Measurements from ENCODE around the gene GPBP1L1.
A peak's percentile ranks its signal among the peaks of the same experiment; 100 is the strongest.

GPBP1L1 gene

GRCh38 chr1:45656573-45657226 is 29.6 kb downstream of the GPBP1L1 start:
- Histone ChIP-seq H3K36me3 (ENCODE audit: control insufficient read depth, insufficient read depth, low read length) (peaks cover 46% of the 10 kb centered on the region), H3K27me3 (ENCODE audit: control insufficient read depth, insufficient read depth, low read length) (no peaks in the 10 kb centered on the region), H3K4me3 (ENCODE audit: low read depth, low read length) (no peak overlapping the region), H3K9ac (ENCODE audit: low read depth, low read length) (no peak overlapping the region), H3K4me1 (ENCODE audit: control insufficient read depth, insufficient read depth, low read length) (no peaks in the 10 kb centered on the region), H3K9me3 (ENCODE audit: control insufficient read depth, insufficient read depth, low read length) (no peaks in the 10 kb centered on the region)

DNA sequence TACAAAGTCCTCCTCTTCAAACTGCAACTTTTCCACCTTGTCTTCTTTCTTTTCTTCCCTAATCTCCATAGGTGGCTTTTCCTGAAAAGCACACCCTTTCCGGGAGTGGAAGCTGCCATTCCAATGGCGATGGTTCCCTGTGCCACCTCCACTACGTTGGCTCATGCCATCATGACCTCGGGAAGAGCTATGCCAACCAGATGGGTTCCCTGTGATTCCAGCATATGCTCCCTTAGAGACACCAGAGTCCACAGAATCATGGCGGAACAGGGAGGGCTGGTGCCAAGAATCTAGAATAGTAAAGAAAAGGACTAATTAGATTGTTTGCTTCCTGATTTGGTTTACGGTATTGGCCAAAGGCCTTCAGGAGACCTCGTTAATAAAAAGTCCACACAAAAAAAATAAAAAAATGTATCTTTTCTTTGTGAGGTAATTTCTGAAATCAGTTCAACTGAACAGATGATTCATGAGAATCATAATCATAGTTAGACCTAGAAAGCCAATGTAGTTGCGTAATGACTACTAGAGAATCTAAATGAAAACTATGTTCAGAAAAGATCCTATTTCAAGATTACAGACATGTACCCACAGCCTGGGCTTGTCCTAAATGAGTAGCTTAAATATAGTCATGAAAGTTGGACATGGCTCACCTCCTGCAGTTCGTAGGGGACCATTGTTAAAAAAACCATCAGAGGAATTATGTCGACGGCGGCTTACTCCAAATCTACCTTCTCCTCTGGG is 31.6 kb downstream of the GPBP1L1 start:
- no peaks in the 10 kb centered on the region for H3K9me3 ChIP-seq (ENCODE audit: control insufficient read depth, insufficient read depth, low read length)
- H3K4me1 ChIP-seq (ENCODE audit: control insufficient read depth, insufficient read depth, low read length): no peaks in the 10 kb centered on the region
- no peak overlapping the region for H3K4me3 ChIP-seq (ENCODE audit: low read depth, low read length)
- H3K9ac ChIP-seq (ENCODE audit: low read depth, low read length): no peak overlapping the region
- no peaks in the 10 kb centered on the region for H3K27me3 ChIP-seq (ENCODE audit: control insufficient read depth, insufficient read depth, low read length)
- peaks cover 47% of the 10 kb centered on the region for H3K36me3 ChIP-seq (ENCODE audit: control insufficient read depth, insufficient read depth, low read length)

DNA sequence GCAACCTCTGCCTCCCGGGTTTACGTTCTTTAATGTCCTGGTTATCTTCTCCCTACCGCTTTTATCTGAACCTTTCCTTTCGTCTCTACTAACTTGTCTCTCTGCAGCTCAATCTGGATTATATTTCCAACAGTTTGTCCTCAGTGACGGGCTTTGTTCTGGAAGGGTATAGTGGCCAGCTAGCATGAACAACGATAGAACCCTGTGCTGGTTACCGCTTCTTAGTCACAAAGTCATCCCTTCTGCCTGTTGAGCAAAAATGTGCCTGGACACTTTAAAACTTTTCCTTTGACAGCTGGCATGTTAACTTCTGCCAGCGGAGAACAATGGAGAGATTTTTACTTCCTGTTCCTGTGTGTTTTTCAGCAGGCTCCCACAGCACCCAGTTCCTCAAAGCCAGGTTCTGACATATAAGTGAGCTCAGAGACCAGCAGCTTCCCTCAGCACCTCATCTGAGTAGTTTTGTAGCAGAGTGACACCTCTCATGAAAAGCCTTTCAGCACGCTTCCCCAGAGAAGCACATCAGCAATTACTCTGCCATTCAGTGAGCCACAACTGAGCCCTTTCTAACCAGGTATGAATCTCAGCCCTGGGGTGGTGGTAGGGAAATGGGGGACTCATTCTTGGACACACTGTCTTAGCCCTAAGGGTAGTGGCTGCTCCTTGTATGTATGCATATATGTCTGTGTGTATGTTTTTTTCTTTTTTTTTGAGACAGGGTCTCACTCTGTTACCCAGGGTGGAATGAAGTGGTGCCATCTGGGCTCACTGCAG is 38.9 kb downstream of the GPBP1L1 start:
- H3K36me3 ChIP-seq (ENCODE audit: control insufficient read depth, insufficient read depth, low read length): peaks cover 10% of the 10 kb centered on the region
- H3K9me3 ChIP-seq (ENCODE audit: control insufficient read depth, insufficient read depth, low read length): no peaks in the 10 kb centered on the region
- no peak overlapping the region for H3K9ac ChIP-seq (ENCODE audit: low read depth, low read length)
- no peak overlapping the region for H3K4me3 ChIP-seq (ENCODE audit: low read depth, low read length)
- H3K4me1 ChIP-seq (ENCODE audit: control insufficient read depth, insufficient read depth, low read length): no peaks in the 10 kb centered on the region
- no peaks in the 10 kb centered on the region for H3K27me3 ChIP-seq (ENCODE audit: control insufficient read depth, insufficient read depth, low read length)

DNA sequence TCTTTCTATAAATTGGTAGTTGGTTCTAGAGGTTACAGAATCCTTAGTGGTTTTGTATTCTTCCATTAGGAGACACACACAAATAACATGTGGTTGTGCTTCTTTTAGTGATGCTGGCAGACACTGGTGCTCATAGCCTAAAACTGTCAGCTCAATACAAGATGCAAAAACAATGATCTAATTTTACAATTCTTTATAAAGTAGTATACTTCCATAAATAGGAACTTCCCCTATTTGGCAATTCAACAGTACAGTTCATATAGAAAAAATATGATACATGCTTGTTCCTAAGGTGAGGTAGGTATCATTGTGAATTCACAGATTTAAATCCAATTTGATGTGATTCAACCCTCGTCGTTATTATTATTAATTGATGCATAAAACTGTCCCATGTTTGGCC is 41.7 kb downstream of the GPBP1L1 start:
- H3K4me1 ChIP-seq (ENCODE audit: control insufficient read depth, insufficient read depth, low read length): no peaks in the 10 kb centered on the region
- H3K4me3 ChIP-seq (ENCODE audit: low read depth, low read length): no peak overlapping the region
- no peaks in the 10 kb centered on the region for H3K27me3 ChIP-seq (ENCODE audit: control insufficient read depth, insufficient read depth, low read length)
- no peak overlapping the region for H3K9ac ChIP-seq (ENCODE audit: low read depth, low read length)
- peaks cover 14% of the 10 kb centered on the region for H3K36me3 ChIP-seq (ENCODE audit: control insufficient read depth, insufficient read depth, low read length)
- no peaks in the 10 kb centered on the region for H3K9me3 ChIP-seq (ENCODE audit: control insufficient read depth, insufficient read depth, low read length)

GRCh38 chr1:45643978-45644377 is 42.4 kb downstream of the GPBP1L1 start:
- Histone ChIP-seq H3K4me3 (ENCODE audit: low read depth, low read length) (no peak overlapping the region), H3K9ac (ENCODE audit: low read depth, low read length) (no peak overlapping the region), H3K4me1 (ENCODE audit: control insufficient read depth, insufficient read depth, low read length) (no peaks in the 10 kb centered on the region), H3K9me3 (ENCODE audit: control insufficient read depth, insufficient read depth, low read length) (no peaks in the 10 kb centered on the region), H3K27me3 (ENCODE audit: control insufficient read depth, insufficient read depth, low read length) (no peaks in the 10 kb centered on the region), H3K36me3 (ENCODE audit: control insufficient read depth, insufficient read depth, low read length) (peaks cover 18% of the 10 kb centered on the region)

DNA sequence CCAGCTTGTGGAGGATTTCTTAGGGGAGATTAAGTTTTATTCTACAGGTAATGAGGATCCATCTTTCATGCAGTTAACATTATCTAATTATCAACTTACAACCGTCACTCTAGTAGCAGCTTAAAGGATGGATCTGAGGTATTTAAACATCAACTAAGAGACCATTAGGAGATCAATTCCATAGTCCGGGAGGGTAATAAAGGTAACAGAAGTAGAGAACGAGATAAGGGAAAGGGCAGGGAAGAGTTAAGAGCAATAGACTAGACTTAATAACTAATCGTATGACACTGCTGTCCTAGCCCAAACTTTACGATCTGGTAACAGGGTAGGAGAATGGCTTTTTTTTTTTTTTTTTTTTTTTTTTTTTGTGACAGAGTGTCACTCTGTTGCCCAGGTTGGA is 43.0 kb downstream of the GPBP1L1 start:
- no peak overlapping the region for H3K9ac ChIP-seq (ENCODE audit: low read depth, low read length)
- H3K9me3 ChIP-seq (ENCODE audit: control insufficient read depth, insufficient read depth, low read length): no peaks in the 10 kb centered on the region
- H3K27me3 ChIP-seq (ENCODE audit: control insufficient read depth, insufficient read depth, low read length): no peaks in the 10 kb centered on the region
- H3K4me3 ChIP-seq (ENCODE audit: low read depth, low read length): no peak overlapping the region
- H3K4me1 ChIP-seq (ENCODE audit: control insufficient read depth, insufficient read depth, low read length): no peaks in the 10 kb centered on the region
- peaks cover 18% of the 10 kb centered on the region for H3K36me3 ChIP-seq (ENCODE audit: control insufficient read depth, insufficient read depth, low read length)

GRCh38 chr1:45640293-45640692 is 46.0 kb downstream of the GPBP1L1 start:
- Histone ChIP-seq H3K4me1 (ENCODE audit: control insufficient read depth, insufficient read depth, low read length) (no peaks in the 10 kb centered on the region), H3K36me3 (ENCODE audit: control insufficient read depth, insufficient read depth, low read length) (peaks cover 24% of the 10 kb centered on the region), H3K9me3 (ENCODE audit: control insufficient read depth, insufficient read depth, low read length) (no peaks in the 10 kb centered on the region), H3K4me3 (ENCODE audit: low read depth, low read length) (no peak overlapping the region), H3K27me3 (ENCODE audit: control insufficient read depth, insufficient read depth, low read length) (no peaks in the 10 kb centered on the region), H3K9ac (ENCODE audit: low read depth, low read length) (no peak overlapping the region)

DNA sequence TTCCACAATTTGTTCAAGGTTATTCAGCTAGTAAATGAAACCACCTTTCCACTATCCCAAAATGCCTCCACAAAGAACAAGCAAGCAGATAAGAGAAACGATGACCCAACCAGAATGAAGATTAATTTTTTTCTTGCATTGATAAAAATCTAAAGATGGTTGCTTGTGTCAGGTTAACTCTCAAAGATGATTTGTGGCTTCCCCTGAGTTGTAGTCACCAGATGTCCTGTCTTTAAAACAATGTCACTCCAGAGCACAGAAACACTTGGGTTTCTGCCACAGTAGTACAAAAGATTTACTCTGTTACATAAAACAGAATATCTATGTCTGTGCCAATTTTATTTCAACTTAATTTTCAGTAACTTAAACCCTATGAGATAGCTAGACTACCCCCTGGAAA is 51.1 kb downstream of the GPBP1L1 start:
- no peaks in the 10 kb centered on the region for H3K4me1 ChIP-seq (ENCODE audit: control insufficient read depth, insufficient read depth, low read length)
- H3K9me3 ChIP-seq (ENCODE audit: control insufficient read depth, insufficient read depth, low read length): no peaks in the 10 kb centered on the region
- H3K4me3 ChIP-seq (ENCODE audit: low read depth, low read length): no peak overlapping the region
- H3K9ac ChIP-seq (ENCODE audit: low read depth, low read length): no peak overlapping the region
- no peaks in the 10 kb centered on the region for H3K27me3 ChIP-seq (ENCODE audit: control insufficient read depth, insufficient read depth, low read length)
- H3K36me3 ChIP-seq (ENCODE audit: control insufficient read depth, insufficient read depth, low read length): peaks cover 33% of the 10 kb centered on the region

DNA sequence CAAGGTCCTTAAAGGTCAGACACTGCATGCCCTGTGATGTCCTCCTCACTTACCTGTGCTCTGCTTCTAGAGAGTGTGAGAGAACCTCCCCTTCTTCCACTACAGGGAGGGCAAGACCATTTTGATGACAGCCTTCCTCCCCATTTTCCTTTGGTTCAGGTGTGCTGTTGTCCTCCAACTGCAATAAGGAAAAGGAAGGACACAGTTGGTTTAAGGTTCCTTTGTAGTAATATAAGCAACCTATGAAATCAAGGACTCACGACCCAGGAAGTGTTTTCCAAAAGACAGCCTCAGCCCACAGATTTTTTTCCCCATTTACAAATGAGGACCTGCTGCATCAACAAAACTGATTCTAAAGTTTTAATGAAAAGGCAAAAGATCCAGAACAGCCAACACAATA is 55.9 kb downstream of the GPBP1L1 start:
- Histone ChIP-seq H3K9ac (ENCODE audit: low read depth, low read length) (no peak overlapping the region), H3K4me1 (ENCODE audit: control insufficient read depth, insufficient read depth, low read length) (no peaks in the 10 kb centered on the region), H3K4me3 (ENCODE audit: low read depth, low read length) (no peak overlapping the region), H3K36me3 (ENCODE audit: control insufficient read depth, insufficient read depth, low read length) (peaks cover 43% of the 10 kb centered on the region), H3K27me3 (ENCODE audit: control insufficient read depth, insufficient read depth, low read length) (no peaks in the 10 kb centered on the region), H3K9me3 (ENCODE audit: control insufficient read depth, insufficient read depth, low read length) (no peaks in the 10 kb centered on the region)

DNA sequence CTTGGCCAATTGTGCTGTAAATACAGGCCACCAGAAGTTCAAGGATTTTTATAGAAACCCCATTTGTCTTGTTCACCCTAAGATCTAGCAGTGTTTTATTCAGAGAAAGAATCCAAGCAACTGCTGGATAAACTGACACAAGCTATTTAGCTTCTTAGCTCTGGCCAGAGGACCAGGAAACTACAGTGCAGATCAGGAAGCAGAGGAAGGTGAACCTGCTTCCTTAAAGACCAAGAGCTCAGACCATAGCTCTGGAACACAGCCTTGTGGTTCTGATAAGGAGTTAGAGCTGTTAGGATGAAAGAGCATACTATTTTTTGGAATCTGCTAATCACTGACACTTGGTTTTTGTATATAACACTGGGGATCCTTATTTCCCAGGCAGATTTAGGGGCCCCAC is 57.3 kb downstream of the GPBP1L1 start:
- H3K9ac ChIP-seq (ENCODE audit: low read depth, low read length): no peak overlapping the region
- H3K4me3 ChIP-seq (ENCODE audit: low read depth, low read length): no peak overlapping the region
- H3K36me3 ChIP-seq (ENCODE audit: control insufficient read depth, insufficient read depth, low read length): peaks cover 43% of the 10 kb centered on the region

GRCh38 chr1:45623972-45624371 is 62.4 kb downstream of the GPBP1L1 start, which contains the start of gene CCDC17:
Gene CCDC17 (minus strand): TSS chr1:45624054. CDS start chr1:45623909, 145 bp downstream.
- H3K36me3 ChIP-seq (ENCODE audit: control insufficient read depth, insufficient read depth, low read length): peaks cover 22% of the 10 kb centered on the region
- no peaks in the 10 kb centered on the region for H3K9me3 ChIP-seq (ENCODE audit: control insufficient read depth, insufficient read depth, low read length)
- H3K4me1 ChIP-seq (ENCODE audit: control insufficient read depth, insufficient read depth, low read length): no peaks in the 10 kb centered on the region
- H3K27me3 ChIP-seq (ENCODE audit: control insufficient read depth, insufficient read depth, low read length): no peaks in the 10 kb centered on the region
- H3K9ac ChIP-seq (ENCODE audit: low read depth, low read length): peak within 1 kb of the TSS; percentile 4
- H3K4me3 ChIP-seq (ENCODE audit: low read depth, low read length): no peak within 1 kb of the TSS

More for the DNA sequence above, 57.3 kb downstream of the GPBP1L1 start:
- H3K9me3 ChIP-seq (ENCODE audit: control insufficient read depth, insufficient read depth, low read length): no peaks in the 10 kb centered on the region
- no peaks in the 10 kb centered on the region for H3K27me3 ChIP-seq (ENCODE audit: control insufficient read depth, insufficient read depth, low read length)
- H3K4me1 ChIP-seq (ENCODE audit: control insufficient read depth, insufficient read depth, low read length): no peaks in the 10 kb centered on the region

Measured in iPS-15b (cell line).